Gastrocnemius medialis (tissue), 4 donors: ENCODE data around the gene CCDC141.

ENCODE experiments used
- POLR2A ChIP-seq, 2 donors: fragments of 450-650 bp; IDR thresholded peaks; one replicate each; pipeline ENCODE4 v1.6.1; 2017; ENCODE audit warnings: antibody characterized with exemption in 2 of 2, mild to moderate bottlenecking in 2 of 2, moderate library complexity in 2 of 2
- TF ChIP-seq, protein P1 (sequence below), 5 experiments: fragments of 450-650 bp in 3 of 5; fragments of 200-600 bp in 2 of 5; sonication (generic) in 2 of 5; IDR thresholded peaks in 4 of 5; conservative IDR thresholded peaks in 1 of 5; 1 replicate in 4 of 5; 2 replicates in 1 of 5; pipeline ENCODE4 v1.5.1; 2016 to 2019; ENCODE audit warnings: antibody characterized with exemption in 5 of 5, mild to moderate bottlenecking in 3 of 5, moderate library complexity in 3 of 5

DNA sequence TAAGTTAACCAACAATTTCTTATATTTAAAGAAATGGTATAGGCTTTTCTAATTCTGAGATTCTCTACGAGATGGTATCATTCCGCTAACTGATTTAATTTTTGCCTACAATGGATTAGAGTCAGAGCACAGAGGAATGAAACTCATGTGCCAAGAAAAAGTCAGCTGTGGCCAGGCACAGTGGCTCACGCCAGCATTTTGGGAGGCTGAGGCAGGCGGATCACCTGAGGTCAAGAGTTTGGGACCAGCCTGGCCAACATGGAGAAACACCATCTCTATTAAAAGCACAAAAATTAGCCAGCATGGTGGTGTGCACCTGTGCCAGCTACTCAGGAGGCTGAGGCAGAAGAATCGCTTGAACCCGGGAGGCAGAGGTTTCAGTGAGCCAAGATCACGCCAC, 225.8 kb downstream of the CCDC141 start:
- TF ChIP-seq POLR2A (IDR thresholded peaks at IDR 0.05): no peak
- TF ChIP-seq, protein P1, sequence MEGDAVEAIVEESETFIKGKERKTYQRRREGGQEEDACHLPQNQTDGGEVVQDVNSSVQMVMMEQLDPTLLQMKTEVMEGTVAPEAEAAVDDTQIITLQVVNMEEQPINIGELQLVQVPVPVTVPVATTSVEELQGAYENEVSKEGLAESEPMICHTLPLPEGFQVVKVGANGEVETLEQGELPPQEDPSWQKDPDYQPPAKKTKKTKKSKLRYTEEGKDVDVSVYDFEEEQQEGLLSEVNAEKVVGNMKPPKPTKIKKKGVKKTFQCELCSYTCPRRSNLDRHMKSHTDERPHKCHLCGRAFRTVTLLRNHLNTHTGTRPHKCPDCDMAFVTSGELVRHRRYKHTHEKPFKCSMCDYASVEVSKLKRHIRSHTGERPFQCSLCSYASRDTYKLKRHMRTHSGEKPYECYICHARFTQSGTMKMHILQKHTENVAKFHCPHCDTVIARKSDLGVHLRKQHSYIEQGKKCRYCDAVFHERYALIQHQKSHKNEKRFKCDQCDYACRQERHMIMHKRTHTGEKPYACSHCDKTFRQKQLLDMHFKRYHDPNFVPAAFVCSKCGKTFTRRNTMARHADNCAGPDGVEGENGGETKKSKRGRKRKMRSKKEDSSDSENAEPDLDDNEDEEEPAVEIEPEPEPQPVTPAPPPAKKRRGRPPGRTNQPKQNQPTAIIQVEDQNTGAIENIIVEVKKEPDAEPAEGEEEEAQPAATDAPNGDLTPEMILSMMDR (IDR thresholded peaks at IDR 0.05 in 4 of 5, conservative IDR thresholded peaks at IDR 0.05 in 1 of 5): no peak
